T1000 (cell line): ENCODE measurements around the gene CLK1.
"Not testable (repeated sequence)": the region's sequence is repeated elsewhere in the genome, so short reads cannot be mapped to it uniquely, and the experiment has no call there.

ENCODE experiments used
- DNase-seq: peaks from one replicate; lab custom pipeline; 2025; ENCODE audit warnings: mixed read lengths; lab: John Stamatoyannopoulos, UW

CLK1 gene

GRCh38 chr2:200864176-200865034, at the start of gene CLK1:
TSS of gene CLK1 (minus strand) at chr2:200864658. CDS start at chr2:200861862, 2,796 bp downstream.
- DNase-seq, result peak; percentile 85

- no peak for DNase-seq
Observed at GRCh38 chr2:200913654-200914053, 49.2 kb upstream of the CLK1 start.

- no peak for DNase-seq
Observed at GRCh38 chr2:200909958-200910357, 45.5 kb upstream of the CLK1 start.

- DNase-seq, result no peak
Observed at GRCh38 chr2:200905618-200906296, 41.3 kb upstream of the CLK1 start.

- DNase-seq, result peak; percentile 65
Observed at GRCh38 chr2:200901459-200902072, 37.1 kb upstream of the CLK1 start.

- no peak for DNase-seq
Observed at GRCh38 chr2:200899482-200899881, 35.0 kb upstream of the CLK1 start.

GRCh38 chr2:200888704-200889625, 24.5 kb upstream of the CLK1 start, which contains the start of the genes NIF3L1 and PPIL3:
TSS of gene NIF3L1 (plus strand) at chr2:200889371. CDS start at chr2:200891944, 2,573 bp downstream.
TSS of gene PPIL3 (minus strand) at chr2:200889077. CDS start at chr2:200887615, 1,462 bp downstream.
- DNase-seq, result peak; percentile 90

- not testable (repeated sequence) for DNase-seq
Observed at GRCh38 chr2:200881715-200882249, 17.3 kb upstream of the CLK1 start.

- DNase-seq, result no peak
Observed at GRCh38 chr2:200878289-200878880, 13.9 kb upstream of the CLK1 start.

- DNase-seq, result no peak
Observed at GRCh38 chr2:200877443-200877842, 13.0 kb upstream of the CLK1 start.

GRCh38 chr2:200873560-200873959, 9.1 kb upstream of the CLK1 start:
- no peak for DNase-seq

GRCh38 chr2:200871151-200871550, 6.7 kb upstream of the CLK1 start:
- no peak for DNase-seq

- DNase-seq, result no peak
Observed at GRCh38 chr2:200869014-200869413, 4.6 kb upstream of the CLK1 start.

GRCh38 chr2:200863782-200864175, 679 bp downstream of the CLK1 start:
- DNase-seq, result no peak

- no peak for DNase-seq
Observed at GRCh38 chr2:200862532-200863000, 1.9 kb downstream of the CLK1 start.

- no peak for DNase-seq
Observed at GRCh38 chr2:200861617-200862155, 2.8 kb downstream of the CLK1 start.

- DNase-seq, result no peak
Observed at GRCh38 chr2:200860092-200860795, 4.2 kb downstream of the CLK1 start.

GRCh38 chr2:200856806-200857205, 7.7 kb downstream of the CLK1 start:
- DNase-seq, result no peak

- no peak for DNase-seq
Observed at GRCh38 chr2:200852605-200853004, 11.9 kb downstream of the CLK1 start.
